GM23248 (cell line): Measurements from ENCODE around the gene NPFFR1.

Source experiments
- EZH2 ChIP-seq: fragments of 200-600 bp; sonication (generic); IDR thresholded peaks from 2 replicates; pipeline ENCODE4 v1.6.1; 2018; ENCODE audit warnings: antibody characterized with exemption, mild to moderate bottlenecking; ENCODE audit not compliant: insufficient read depth, poor library complexity, severe bottlenecking
- EZH2phosphoT487 ChIP-seq: fragments of 200-600 bp; sonication (generic); IDR thresholded peaks from 2 replicates; pipeline ENCODE4 v1.6.1; 2018; ENCODE audit warnings: antibody characterized with exemption, moderate library complexity, mild to moderate bottlenecking, low read depth; ENCODE audit not compliant: insufficient read depth

DNA sequence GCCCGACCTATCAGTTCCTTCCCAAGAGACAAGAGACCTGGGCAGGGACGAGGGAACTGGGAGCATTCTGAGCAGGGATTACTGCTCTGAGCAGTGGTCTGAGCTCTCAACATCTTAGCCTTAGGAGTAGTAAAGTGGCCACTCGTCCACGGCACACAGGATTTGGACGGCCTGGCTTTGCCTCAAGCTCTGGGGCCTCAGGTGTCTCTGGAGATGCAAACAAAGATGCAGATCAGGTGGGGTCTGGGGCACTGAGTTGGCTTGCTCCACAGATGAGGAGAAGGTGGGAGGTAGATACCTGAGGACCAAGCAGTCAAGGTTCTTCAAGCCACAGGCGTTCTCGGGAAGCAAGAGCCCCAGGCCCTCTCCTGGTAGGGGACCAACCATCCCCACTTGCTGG lies 16.1 kb upstream of the NPFFR1 start:
- no peak for TF ChIP-seq EZH2phosphoT487
- TF ChIP-seq EZH2: no peak
